DND-41 (cell line): ENCODE results near the gene KCTD14.

Experiments used
- EZH2 ChIP-seq: IDR thresholded peaks from 3 replicates; pipeline ENCODE4 v1.6.1; 2012; ENCODE audit warnings: borderline replicate concordance, low read depth, mild to moderate bottlenecking, moderate library complexity, low read length, inconsistent platforms; ENCODE audit not compliant: severe bottlenecking
- TF ChIP-seq, protein P1 (sequence below): IDR thresholded peaks from 2 replicates; pipeline ENCODE4 v1.5.1; 2012; ENCODE audit warnings: borderline replicate concordance, low read length, moderate library complexity, mild to moderate bottlenecking; ENCODE audit not compliant: poor library complexity, severe bottlenecking; ENCODE audit errors: extremely low read depth

DNA sequence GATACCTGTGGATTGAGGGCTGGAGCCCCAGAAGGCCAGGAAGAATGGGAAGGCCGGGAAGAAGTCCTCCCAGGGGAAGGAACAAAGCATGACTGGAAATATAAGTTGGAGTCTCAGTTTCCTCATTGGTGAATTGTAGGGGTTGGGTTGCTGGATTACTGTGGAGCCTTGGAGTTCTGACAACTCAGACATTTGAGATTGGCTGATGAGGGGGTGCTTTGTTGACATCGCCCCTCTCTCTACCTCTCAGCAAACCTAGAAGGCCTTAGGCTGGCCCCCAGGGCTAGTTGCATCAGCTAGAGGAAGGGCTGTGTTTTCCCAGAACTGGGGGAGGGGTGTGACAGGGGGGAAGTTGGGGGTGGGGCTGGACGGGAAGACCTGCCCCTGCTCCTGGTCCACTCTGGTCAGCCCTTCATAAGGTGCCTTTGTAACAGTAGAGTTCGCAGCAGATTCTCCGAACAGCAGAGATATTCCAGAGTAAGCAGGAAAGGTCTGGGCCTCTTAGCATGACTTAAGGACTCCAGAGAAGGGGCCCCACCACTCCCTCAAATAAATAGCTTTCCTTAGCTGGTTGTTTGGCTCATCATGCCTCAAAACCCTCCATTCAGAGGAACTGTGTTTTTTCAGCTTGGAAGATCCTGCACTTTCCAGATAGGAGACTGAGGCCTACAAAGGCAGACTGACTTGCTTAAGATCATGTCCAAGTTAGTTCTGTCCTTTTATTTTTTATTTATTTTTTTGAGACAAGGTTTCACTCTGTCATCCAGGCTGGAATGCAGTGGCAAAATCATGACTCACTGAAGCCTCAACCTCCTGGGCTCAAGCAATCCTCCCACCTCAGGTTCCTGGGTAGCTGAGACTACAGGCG, 28.1 kb upstream of the KCTD14 start:
- TF ChIP-seq, protein P1, sequence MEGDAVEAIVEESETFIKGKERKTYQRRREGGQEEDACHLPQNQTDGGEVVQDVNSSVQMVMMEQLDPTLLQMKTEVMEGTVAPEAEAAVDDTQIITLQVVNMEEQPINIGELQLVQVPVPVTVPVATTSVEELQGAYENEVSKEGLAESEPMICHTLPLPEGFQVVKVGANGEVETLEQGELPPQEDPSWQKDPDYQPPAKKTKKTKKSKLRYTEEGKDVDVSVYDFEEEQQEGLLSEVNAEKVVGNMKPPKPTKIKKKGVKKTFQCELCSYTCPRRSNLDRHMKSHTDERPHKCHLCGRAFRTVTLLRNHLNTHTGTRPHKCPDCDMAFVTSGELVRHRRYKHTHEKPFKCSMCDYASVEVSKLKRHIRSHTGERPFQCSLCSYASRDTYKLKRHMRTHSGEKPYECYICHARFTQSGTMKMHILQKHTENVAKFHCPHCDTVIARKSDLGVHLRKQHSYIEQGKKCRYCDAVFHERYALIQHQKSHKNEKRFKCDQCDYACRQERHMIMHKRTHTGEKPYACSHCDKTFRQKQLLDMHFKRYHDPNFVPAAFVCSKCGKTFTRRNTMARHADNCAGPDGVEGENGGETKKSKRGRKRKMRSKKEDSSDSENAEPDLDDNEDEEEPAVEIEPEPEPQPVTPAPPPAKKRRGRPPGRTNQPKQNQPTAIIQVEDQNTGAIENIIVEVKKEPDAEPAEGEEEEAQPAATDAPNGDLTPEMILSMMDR, result no peak
- no peak for TF ChIP-seq EZH2
